ENCODE results near the gene MAPKAPK3.

MAPKAPK3 gene

DNA sequence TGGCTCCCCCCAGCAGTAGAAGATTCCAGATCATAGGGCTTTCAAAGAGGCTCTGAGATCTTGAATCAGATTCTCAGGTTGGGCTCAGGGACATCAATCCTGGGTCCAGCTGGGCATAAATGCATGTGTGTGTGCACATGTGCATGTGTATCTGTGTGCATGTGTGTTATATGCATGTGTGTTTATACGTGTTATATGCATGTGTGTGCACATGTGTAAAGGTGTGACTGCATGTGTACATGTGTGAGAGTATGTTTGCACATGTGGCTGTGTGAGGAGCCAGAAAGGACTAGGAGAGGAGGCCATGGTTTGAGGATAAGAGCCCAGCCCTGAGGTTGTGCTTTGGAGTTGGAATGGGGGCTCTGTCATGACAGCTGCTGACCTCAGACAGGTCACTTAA, 1.8 kb upstream of the MAPKAPK3 start:
- Histone ChIP-seq H3K79me1 (ENCODE audit: low read length) (peaks cover 9% of the 10 kb centered on the region), H3K4me2 (ENCODE audit: low read length) (no peak overlapping the region), H3K9ac (ENCODE audit: low read length) (no peak overlapping the region), H3K4me3 (ENCODE audit: low read depth, low read length) (no peak overlapping the region), H3K14ac (ENCODE audit: low read length) (no peak overlapping the region), H2AK5ac (ENCODE audit: low read length) (no peak overlapping the region), H2BK5ac (ENCODE audit: low read depth, low read length, poor library complexity) (no peak overlapping the region), H3K36me3 (ENCODE audit: control insufficient read depth in 1 of 2, insufficient read depth in 2 of 2, low read length in 2 of 2) (no peaks in the 10 kb centered on the region), H3K79me2 (ENCODE audit: control insufficient read depth, insufficient read depth, low read length, poor library complexity) (peaks cover 9% of the 10 kb centered on the region), H3K27me3 (ENCODE audit: insufficient read depth, low read length) (no peaks in the 10 kb centered on the region), H3K18ac (ENCODE audit: low read length) (no peak overlapping the region), H3K23ac (ENCODE audit: low read length) (no peak overlapping the region), H3K27ac (ENCODE audit: low read depth, low read length) (no peak overlapping the region), H2BK120ac (ENCODE audit: insufficient read depth, low read length, poor library complexity) (no peak overlapping the region), H4K12ac (ENCODE audit: low read depth, low read length) (no peak overlapping the region), H3K4me1 (ENCODE audit: control insufficient read depth in 1 of 2, insufficient read depth in 2 of 2, low read length in 2 of 2) (peaks cover 16 to 19% of the 10 kb centered on the region in 2 experiments), H4K91ac (ENCODE audit: low read depth, low read length) (no peak overlapping the region), H4K8ac (ENCODE audit: low read depth, low read length) (no peak overlapping the region), H3K4ac (ENCODE audit: low read depth, low read length) (no peak overlapping the region), H2AFZ (ENCODE audit: insufficient read depth, low read length, poor library complexity) (no peak overlapping the region), H2BK12ac (ENCODE audit: low read length) (no peak overlapping the region), H3K9me3 (ENCODE audit: insufficient read depth, low read depth, low read length) (peaks cover 4% of the 10 kb centered on the region)
- no CpG with 5 or more reads among the region's 1 CpG for WGBS (ENCODE audit: extremely low coverage, insufficient coverage, insufficient read length)
- no peak for DNase-seq

- peak overlapping the region; percentile 69 for H3K4me3 ChIP-seq (ENCODE audit: low read depth, low read length)
- peak overlapping the region; percentile 35 for H3K9ac ChIP-seq (ENCODE audit: low read length)
- no peak overlapping the region for H4K12ac ChIP-seq (ENCODE audit: low read depth, low read length)
- H3K27ac ChIP-seq (ENCODE audit: low read depth, low read length), result no peak overlapping the region
- WGBS (ENCODE audit: extremely low coverage, insufficient coverage, insufficient read length), result no CpG with 5 or more reads among the region's 24 CpGs
- H2BK12ac ChIP-seq (ENCODE audit: low read length), result no peak overlapping the region
- no peak overlapping the region for H3K4ac ChIP-seq (ENCODE audit: low read depth, low read length)
- H3K23ac ChIP-seq (ENCODE audit: low read length), result no peak overlapping the region
- peaks cover 1% of the 10 kb centered on the region for H3K9me3 ChIP-seq (ENCODE audit: insufficient read depth, low read depth, low read length)
- no peak overlapping the region for H3K14ac ChIP-seq (ENCODE audit: low read length)
- H3K36me3 ChIP-seq (ENCODE audit: control insufficient read depth in 1 of 2, insufficient read depth in 2 of 2, low read length in 2 of 2), result no peaks in the 10 kb centered on the region
- H3K4me2 ChIP-seq (ENCODE audit: low read length), result peak overlapping the region; percentile 97
- H4K8ac ChIP-seq (ENCODE audit: low read depth, low read length), result peak overlapping the region; percentile 64
- H3K79me2 ChIP-seq (ENCODE audit: control insufficient read depth, insufficient read depth, low read length, poor library complexity), result peaks cover 9% of the 10 kb centered on the region
- no peaks in the 10 kb centered on the region for H3K27me3 ChIP-seq (ENCODE audit: insufficient read depth, low read length)
- no peak overlapping the region for H3K18ac ChIP-seq (ENCODE audit: low read length)
- H4K91ac ChIP-seq (ENCODE audit: low read depth, low read length), result no peak overlapping the region
- peaks cover 10% of the 10 kb centered on the region in 2 experiments for H3K4me1 ChIP-seq (ENCODE audit: control insufficient read depth in 1 of 2, insufficient read depth in 2 of 2, low read length in 2 of 2)
- DNase-seq, result peak; percentile 87 to 93
- H2AK5ac ChIP-seq (ENCODE audit: low read length), result no peak overlapping the region
- H3K79me1 ChIP-seq (ENCODE audit: low read length), result peaks cover 9% of the 10 kb centered on the region
- peak overlapping the region; percentile 82 for H2AFZ ChIP-seq (ENCODE audit: insufficient read depth, low read length, poor library complexity)
- H2BK5ac ChIP-seq (ENCODE audit: low read depth, low read length, poor library complexity), result no peak overlapping the region
- H2BK120ac ChIP-seq (ENCODE audit: insufficient read depth, low read length, poor library complexity), result no peak overlapping the region
Measured at GRCh38 chr3:50616003-50616769, 765 bp upstream of the MAPKAPK3 start.

DNA sequence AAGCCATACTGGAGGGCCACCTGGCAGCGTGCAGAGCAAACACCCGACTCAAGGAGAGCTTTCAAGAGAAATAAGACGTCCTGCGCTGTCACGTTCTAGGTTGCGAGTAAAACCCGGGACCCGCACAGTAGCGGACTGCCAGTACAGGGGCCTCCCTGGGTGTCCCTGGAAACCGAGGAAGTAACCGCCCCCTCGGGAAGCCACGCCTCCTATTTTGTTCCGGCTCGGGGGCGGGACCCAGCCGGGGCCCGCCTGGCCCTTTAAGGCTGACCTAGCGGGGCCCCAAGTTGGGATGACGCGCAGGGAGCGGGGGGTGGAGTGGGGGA, 218 bp upstream of the MAPKAPK3 start:
- H3K27ac ChIP-seq (ENCODE audit: low read depth, low read length), result no peak overlapping the region
- H3K4me3 ChIP-seq (ENCODE audit: low read depth, low read length), result peak overlapping the region; percentile 69
- H2BK5ac ChIP-seq (ENCODE audit: low read depth, low read length, poor library complexity), result no peak overlapping the region
- no peaks in the 10 kb centered on the region for H3K27me3 ChIP-seq (ENCODE audit: insufficient read depth, low read length)
- no peak overlapping the region for H2BK120ac ChIP-seq (ENCODE audit: insufficient read depth, low read length, poor library complexity)
- no peak overlapping the region for H2BK12ac ChIP-seq (ENCODE audit: low read length)
- H3K79me1 ChIP-seq (ENCODE audit: low read length), result peaks cover 6% of the 10 kb centered on the region
- peak overlapping the region; percentile 35 for H3K9ac ChIP-seq (ENCODE audit: low read length)
- no peak overlapping the region for H4K12ac ChIP-seq (ENCODE audit: low read depth, low read length)
- peak overlapping the region; percentile 97 for H3K4me2 ChIP-seq (ENCODE audit: low read length)
- H3K4me1 ChIP-seq (ENCODE audit: control insufficient read depth in 1 of 2, insufficient read depth in 2 of 2, low read length in 2 of 2), result peaks cover 7% of the 10 kb centered on the region in 2 experiments
- H3K14ac ChIP-seq (ENCODE audit: low read length), result no peak overlapping the region
- no peak overlapping the region for H4K91ac ChIP-seq (ENCODE audit: low read depth, low read length)
- H2AFZ ChIP-seq (ENCODE audit: insufficient read depth, low read length, poor library complexity), result peak overlapping the region; percentile 82
- peak overlapping the region; percentile 64 for H4K8ac ChIP-seq (ENCODE audit: low read depth, low read length)
- H3K23ac ChIP-seq (ENCODE audit: low read length), result no peak overlapping the region
- no peak overlapping the region for H3K18ac ChIP-seq (ENCODE audit: low read length)
- H3K36me3 ChIP-seq (ENCODE audit: control insufficient read depth in 1 of 2, insufficient read depth in 2 of 2, low read length in 2 of 2), result no peaks in the 10 kb centered on the region
- no peak overlapping the region for H2AK5ac ChIP-seq (ENCODE audit: low read length)
- no peak overlapping the region for H3K4ac ChIP-seq (ENCODE audit: low read depth, low read length)
- no CpG with 5 or more reads among the region's 22 CpGs for WGBS (ENCODE audit: extremely low coverage, insufficient coverage, insufficient read length)
- peaks cover 6% of the 10 kb centered on the region for H3K79me2 ChIP-seq (ENCODE audit: control insufficient read depth, insufficient read depth, low read length, poor library complexity)
- DNase-seq, result peak; percentile 89 to 92
- peaks cover 1% of the 10 kb centered on the region for H3K9me3 ChIP-seq (ENCODE audit: insufficient read depth, low read depth, low read length)

DNA sequence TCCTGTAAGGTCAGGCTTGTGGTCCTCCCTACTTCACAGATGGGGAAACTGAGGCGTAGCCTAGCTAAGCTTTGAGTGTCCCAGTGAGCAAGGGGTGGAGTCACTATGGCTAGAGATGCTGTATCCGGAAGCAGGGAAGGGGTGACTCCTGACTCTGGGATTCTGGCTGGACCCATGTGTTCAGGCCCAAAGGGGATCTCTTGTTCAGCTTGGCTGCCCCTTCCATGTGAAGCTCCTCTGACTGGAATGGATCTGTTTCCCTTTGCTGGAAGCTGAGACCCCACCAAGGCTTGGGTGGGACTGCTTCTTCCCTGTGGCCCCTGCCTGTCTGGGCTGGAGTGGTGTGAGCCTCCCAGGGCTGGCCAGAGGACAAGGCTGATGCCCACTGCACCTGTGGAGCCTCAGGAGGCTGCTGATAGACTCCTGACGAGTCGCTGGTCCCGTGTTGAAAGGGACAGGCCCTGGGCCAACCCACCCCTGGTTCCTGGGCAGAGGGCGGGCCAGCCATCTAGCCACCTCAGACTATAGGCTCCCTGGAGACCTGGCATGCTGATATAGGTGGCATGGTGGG, 1.0 kb downstream of the MAPKAPK3 start:
- H3K4me2 ChIP-seq (ENCODE audit: low read length), result peak overlapping the region; percentile 96
- no peak overlapping the region for H2BK120ac ChIP-seq (ENCODE audit: insufficient read depth, low read length, poor library complexity)
- no peak for DNase-seq
- peaks cover 3% of the 10 kb centered on the region for H3K79me1 ChIP-seq (ENCODE audit: low read length)
- H3K14ac ChIP-seq (ENCODE audit: low read length), result no peak overlapping the region
- no peak overlapping the region for H3K27ac ChIP-seq (ENCODE audit: low read depth, low read length)
- no peak overlapping the region for H4K8ac ChIP-seq (ENCODE audit: low read depth, low read length)
- H4K12ac ChIP-seq (ENCODE audit: low read depth, low read length), result no peak overlapping the region
- H3K18ac ChIP-seq (ENCODE audit: low read length), result no peak overlapping the region
- no peak overlapping the region for H3K9ac ChIP-seq (ENCODE audit: low read length)
- no peaks in the 10 kb centered on the region for H3K36me3 ChIP-seq (ENCODE audit: control insufficient read depth in 1 of 2, insufficient read depth in 2 of 2, low read length in 2 of 2)
- H3K79me2 ChIP-seq (ENCODE audit: control insufficient read depth, insufficient read depth, low read length, poor library complexity), result peaks cover 6% of the 10 kb centered on the region
- H3K23ac ChIP-seq (ENCODE audit: low read length), result no peak overlapping the region
- H3K9me3 ChIP-seq (ENCODE audit: insufficient read depth, low read depth, low read length), result peaks cover 1% of the 10 kb centered on the region
- no peak overlapping the region for H2BK5ac ChIP-seq (ENCODE audit: low read depth, low read length, poor library complexity)
- H3K4me1 ChIP-seq (ENCODE audit: control insufficient read depth in 1 of 2, insufficient read depth in 2 of 2, low read length in 2 of 2), result peaks cover 7% of the 10 kb centered on the region in 2 experiments
- H3K4me3 ChIP-seq (ENCODE audit: low read depth, low read length), result no peak overlapping the region
- no CpG with 5 or more reads among the region's 6 CpGs for WGBS (ENCODE audit: extremely low coverage, insufficient coverage, insufficient read length)
- H2AK5ac ChIP-seq (ENCODE audit: low read length), result no peak overlapping the region
- no peak overlapping the region for H2BK12ac ChIP-seq (ENCODE audit: low read length)
- no peak overlapping the region for H3K4ac ChIP-seq (ENCODE audit: low read depth, low read length)
- no peak overlapping the region for H4K91ac ChIP-seq (ENCODE audit: low read depth, low read length)
- no peak overlapping the region for H2AFZ ChIP-seq (ENCODE audit: insufficient read depth, low read length, poor library complexity)
- no peaks in the 10 kb centered on the region for H3K27me3 ChIP-seq (ENCODE audit: insufficient read depth, low read length)
